ENCODE measurements around the gene LRRC3.

Gene LRRC3

GRCh38 chr21:44510109-44510507 lies 54.8 kb downstream of the LRRC3 start:
- DNase-seq (ENCODE audit: low spot score) (no peak), FAIRE-seq (no peak)

- FAIRE-seq (no peak), DNase-seq (ENCODE audit: low spot score) (peak; percentile 66)
Measured at GRCh38 chr21:44510508-44511218, 55.4 kb downstream of the LRRC3 start.

- peak; percentile 94 for FAIRE-seq
- no peak for DNase-seq (ENCODE audit: low spot score)
Measured at GRCh38 chr21:44511219-44511937, 56.1 kb downstream of the LRRC3 start.

Measured in urothelium cell line (cell line).